Measurements from ENCODE around the gene NFKBIL1. TPM values are rescaled to one million over a fixed set of nuclear protein-coding genes. Genes with fewer than 3 reads are reported as not detected.
A peak's percentile ranks its signal among the peaks of the same experiment; 100 is the strongest.

The NFKBIL1 gene
- total RNA-seq, 1 experiment from 2014 or later: 33.5 TPM

- intact Hi-C loops (cut with micrococcal nuclease; ENCODE audit: unreplicated experiment): loop anchor here (5.0 kb wide), 1 partner anchor 200 kb away; no protein-coding TSS in a partner anchor
- Mint-ChIP-seq H3K27me3 (ENCODE audit: unreplicated experiment) (no peaks in the 10 kb centered on the region), H3K4me3 (ENCODE audit: low read depth, unreplicated experiment) (no peak overlapping the region), H3K36me3 (ENCODE audit: insufficient read depth, unreplicated experiment) (no peaks in the 10 kb centered on the region), H3K4me1 (ENCODE audit: low read depth, unreplicated experiment) (peaks cover 8% of the 10 kb centered on the region), H3K9me3 (ENCODE audit: low read depth, unreplicated experiment) (no peaks in the 10 kb centered on the region), H3K27ac (ENCODE audit: unreplicated experiment) (no peak overlapping the region)
- BruUV-seq (replicated peaks): no TSS peak
- CTCF ChIA-PET: interaction anchor here (0.6 to 4.3 kb wide), 11 partner anchors 9 to 658 kb away, joined by 3 to 84 read pairs (median 5); partner anchors contain the start of genes ATP6V1G2, DDX39B, LTB and NFKBIL1
- TF ChIP-seq CTCF (IDR thresholded peaks at IDR 0.05; ENCODE audit: unreplicated experiment): peak; percentile 75
- peak; percentile 45 for DNase-seq
Observed at GRCh38 chr6:31597006-31597405, 49.6 kb downstream of the NFKBIL1 start.

- no peak for DNase-seq
- no peaks in the 10 kb centered on the region for H3K36me3 Mint-ChIP-seq (ENCODE audit: insufficient read depth, unreplicated experiment)
- H3K27me3 Mint-ChIP-seq (ENCODE audit: unreplicated experiment): peaks cover 43% of the 10 kb centered on the region
- H3K27ac Mint-ChIP-seq (ENCODE audit: unreplicated experiment): no peak overlapping the region
- TF ChIP-seq CTCF (IDR thresholded peaks at IDR 0.05; ENCODE audit: unreplicated experiment): no peak
- intact Hi-C loops (cut with micrococcal nuclease; ENCODE audit: unreplicated experiment): no loop called here
- H3K4me3 Mint-ChIP-seq (ENCODE audit: low read depth, unreplicated experiment): no peak overlapping the region
- CTCF ChIA-PET: interaction anchor here (0.6 to 1.2 kb wide), 2 partner anchors 8 to 45 kb away, joined by 4 to 5 read pairs; no protein-coding TSS in a partner anchor
- no TSS peak for BruUV-seq (replicated peaks)
- H3K4me1 Mint-ChIP-seq (ENCODE audit: low read depth, unreplicated experiment): no peaks in the 10 kb centered on the region
- no peaks in the 10 kb centered on the region for H3K9me3 Mint-ChIP-seq (ENCODE audit: low read depth, unreplicated experiment)
Observed at GRCh38 chr6:31607317-31607716, 59.9 kb downstream of the NFKBIL1 start.

Other genes with a start within 250 kb of the NFKBIL1 start
- 1,078 and 2,594 TPM in 2 replicates for gene HLA-B, start 190.4 kb upstream of the NFKBIL1 start, total RNA-seq (2022)
- gene MICA, start 144.0 kb upstream of the NFKBIL1 start, total RNA-seq (2022): 70.2 and 77.1 TPM in 2 replicates
- 59.3 and 64.3 TPM in 2 replicates for gene MICB, start 49.5 kb upstream of the NFKBIL1 start, total RNA-seq (2022)
- gene MCCD1, start 18.6 kb upstream of the NFKBIL1 start, total RNA-seq (2022): not detected in 2 replicates
- 631 and 646 TPM in 2 replicates for gene DDX39B, start 5.6 kb upstream of the NFKBIL1 start, total RNA-seq (2022)
- gene ATP6V1G2, start 1.0 kb upstream of the NFKBIL1 start, total RNA-seq (2022): 1.0 and 1.5 TPM in 2 replicates
- gene LTA, start 24.7 kb downstream of the NFKBIL1 start, total RNA-seq (2022): not detected in 2 replicates
- 0.22 and 0.68 TPM in 2 replicates for gene TNF, start 28.0 kb downstream of the NFKBIL1 start, total RNA-seq (2022)
- 0.44 and 1.4 TPM in 2 replicates for gene LTB, start 34.8 kb downstream of the NFKBIL1 start, total RNA-seq (2022)
- gene LST1, start 38.7 kb downstream of the NFKBIL1 start, total RNA-seq (2022): 0.94 TPM in 1 of 2 replicates, not detected in the other
- not detected in 2 replicates for gene NCR3, start 45.4 kb downstream of the NFKBIL1 start, total RNA-seq (2022)
- not detected in 2 replicates for gene AIF1, start 67.6 kb downstream of the NFKBIL1 start, total RNA-seq (2022)
- gene PRRC2A, start 73.1 kb downstream of the NFKBIL1 start, total RNA-seq (2022): 473 and 509 TPM in 2 replicates
- gene BAG6, start 105.1 kb downstream of the NFKBIL1 start, total RNA-seq (2022): 617 and 663 TPM in 2 replicates
- 2.6 and 3.6 TPM in 2 replicates for gene APOM, start 108.3 kb downstream of the NFKBIL1 start, total RNA-seq (2022)
- 40.3 and 42.9 TPM in 2 replicates for gene C6orf47, start 113.2 kb downstream of the NFKBIL1 start, total RNA-seq (2022)
- 32.2 and 35.6 TPM in 2 replicates for gene GPANK1, start 117.4 kb downstream of the NFKBIL1 start, total RNA-seq (2022)
- gene CSNK2B, start 118.5 kb downstream of the NFKBIL1 start, total RNA-seq (2022): 337 and 357 TPM in 2 replicates
- 44.6 and 45.1 TPM in 2 replicates for gene LY6G5B, start 122.4 kb downstream of the NFKBIL1 start, total RNA-seq (2022)
- 4.9 and 5.4 TPM in 2 replicates for gene LY6G5C, start 133.5 kb downstream of the NFKBIL1 start, total RNA-seq (2022)
- gene ABHD16A, start 155.7 kb downstream of the NFKBIL1 start, total RNA-seq (2022): 89.9 and 99.1 TPM in 2 replicates
- not detected in 2 replicates for gene LY6G6F, start 159.3 kb downstream of the NFKBIL1 start, total RNA-seq (2022)
- gene LY6G6D, start 167.7 kb downstream of the NFKBIL1 start, total RNA-seq (2022): not detected in 2 replicates
- gene LY6G6C, start 174.1 kb downstream of the NFKBIL1 start, total RNA-seq (2022): 1.0 TPM in 1 of 2 replicates, not detected in the other
- not detected in 2 replicates for gene MPIG6B, start 175.8 kb downstream of the NFKBIL1 start, total RNA-seq (2022)
- gene DDAH2, start 181.7 kb downstream of the NFKBIL1 start, total RNA-seq (2022): 81.4 and 89.6 TPM in 2 replicates
- 943 and 1,109 TPM in 2 replicates for gene CLIC1, start 188.9 kb downstream of the NFKBIL1 start, total RNA-seq (2022)
- gene MSH5, start 192.4 kb downstream of the NFKBIL1 start, total RNA-seq (2022): 156 and 176 TPM in 2 replicates
- gene SAPCD1, start 215.0 kb downstream of the NFKBIL1 start, total RNA-seq (2022): 26.6 and 30.3 TPM in 2 replicates
- gene VWA7, start 229.7 kb downstream of the NFKBIL1 start, total RNA-seq (2022): 22.1 and 37.6 TPM in 2 replicates
- gene VARS1, start 248.1 kb downstream of the NFKBIL1 start, total RNA-seq (2022): 316 and 331 TPM in 2 replicates